ENCODE results near the gene KCNK7. TPM values are rescaled to one million over a fixed set of nuclear protein-coding genes. Genes with fewer than 3 reads are reported as not detected.

Gene KCNK7
- total RNA-seq, 4 donors from 2014 or later, result 0.39 to 18.6 TPM; not detected in 2

DNA sequence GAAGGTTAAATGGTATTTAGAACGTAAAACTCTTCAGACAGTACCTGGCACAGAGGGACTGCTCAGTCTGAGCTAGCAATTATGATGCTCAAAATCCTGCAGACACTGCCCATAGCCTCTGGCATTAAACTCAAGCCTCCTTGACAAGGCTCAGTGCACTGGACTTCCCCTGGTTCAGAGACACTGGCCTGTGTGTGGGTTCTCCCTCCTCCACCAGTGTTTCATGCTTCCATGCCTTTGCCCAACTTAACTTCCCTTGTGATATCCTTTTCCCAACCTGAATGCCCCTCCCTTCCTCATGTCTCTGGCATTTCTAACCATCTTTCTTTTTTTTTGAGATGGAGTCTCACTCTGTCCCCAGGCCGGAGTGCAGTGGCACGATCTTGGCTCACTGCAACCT, 46.5 kb downstream of the KCNK7 start:
- Histone ChIP-seq H3K27me3 (no peaks in the 10 kb centered on the region), H3K9me3 (no peaks in the 10 kb centered on the region), H3K36me3 (peaks cover 0 to 6% of the 10 kb centered on the region in 2 donors), H3K27ac (no peak overlapping the region), H3K4me3 (no peak overlapping the region), H3K4me1 (peaks cover 0 to 3% of the 10 kb centered on the region in 2 donors)
- in situ Hi-C loops (cut with MboI; ENCODE audit: low sequenced_read_pairs in 4 of 4) (no loop called here), intact Hi-C loops (cut with DNase I; ENCODE audit: low total_unique reads) (no loop called here)
- TF ChIP-seq, protein P1, sequence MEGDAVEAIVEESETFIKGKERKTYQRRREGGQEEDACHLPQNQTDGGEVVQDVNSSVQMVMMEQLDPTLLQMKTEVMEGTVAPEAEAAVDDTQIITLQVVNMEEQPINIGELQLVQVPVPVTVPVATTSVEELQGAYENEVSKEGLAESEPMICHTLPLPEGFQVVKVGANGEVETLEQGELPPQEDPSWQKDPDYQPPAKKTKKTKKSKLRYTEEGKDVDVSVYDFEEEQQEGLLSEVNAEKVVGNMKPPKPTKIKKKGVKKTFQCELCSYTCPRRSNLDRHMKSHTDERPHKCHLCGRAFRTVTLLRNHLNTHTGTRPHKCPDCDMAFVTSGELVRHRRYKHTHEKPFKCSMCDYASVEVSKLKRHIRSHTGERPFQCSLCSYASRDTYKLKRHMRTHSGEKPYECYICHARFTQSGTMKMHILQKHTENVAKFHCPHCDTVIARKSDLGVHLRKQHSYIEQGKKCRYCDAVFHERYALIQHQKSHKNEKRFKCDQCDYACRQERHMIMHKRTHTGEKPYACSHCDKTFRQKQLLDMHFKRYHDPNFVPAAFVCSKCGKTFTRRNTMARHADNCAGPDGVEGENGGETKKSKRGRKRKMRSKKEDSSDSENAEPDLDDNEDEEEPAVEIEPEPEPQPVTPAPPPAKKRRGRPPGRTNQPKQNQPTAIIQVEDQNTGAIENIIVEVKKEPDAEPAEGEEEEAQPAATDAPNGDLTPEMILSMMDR (IDR thresholded peaks at IDR 0.05 in 4 of 5, conservative IDR thresholded peaks at IDR 0.05 in 1 of 5), result no peak
- TF ChIP-seq POLR2A (IDR thresholded peaks at IDR 0.05), result no peak
- no peak for ATAC-seq
- no peak for DNase-seq

GRCh38 chr11:65548395-65548794, 47.2 kb downstream of the KCNK7 start:
- ATAC-seq (no peak), DNase-seq (no peak)
- H3K27me3 ChIP-seq, result no peaks in the 10 kb centered on the region
- H3K36me3 ChIP-seq, result peaks cover 0 to 6% of the 10 kb centered on the region in 2 donors
- H3K9me3 ChIP-seq, result no peaks in the 10 kb centered on the region
- no peak overlapping the region for H3K4me3 ChIP-seq
- intact Hi-C loops (cut with DNase I; ENCODE audit: low total_unique reads) (no loop called here), in situ Hi-C loops (cut with MboI; ENCODE audit: low sequenced_read_pairs in 4 of 4) (no loop called here)
- no peak overlapping the region for H3K27ac ChIP-seq
- no peak for TF ChIP-seq POLR2A (IDR thresholded peaks at IDR 0.05)
- TF ChIP-seq, protein P1 (IDR thresholded peaks at IDR 0.05 in 4 of 5, conservative IDR thresholded peaks at IDR 0.05 in 1 of 5), result no peak
- peaks cover 0 to 3% of the 10 kb centered on the region in 2 donors for H3K4me1 ChIP-seq

DNA sequence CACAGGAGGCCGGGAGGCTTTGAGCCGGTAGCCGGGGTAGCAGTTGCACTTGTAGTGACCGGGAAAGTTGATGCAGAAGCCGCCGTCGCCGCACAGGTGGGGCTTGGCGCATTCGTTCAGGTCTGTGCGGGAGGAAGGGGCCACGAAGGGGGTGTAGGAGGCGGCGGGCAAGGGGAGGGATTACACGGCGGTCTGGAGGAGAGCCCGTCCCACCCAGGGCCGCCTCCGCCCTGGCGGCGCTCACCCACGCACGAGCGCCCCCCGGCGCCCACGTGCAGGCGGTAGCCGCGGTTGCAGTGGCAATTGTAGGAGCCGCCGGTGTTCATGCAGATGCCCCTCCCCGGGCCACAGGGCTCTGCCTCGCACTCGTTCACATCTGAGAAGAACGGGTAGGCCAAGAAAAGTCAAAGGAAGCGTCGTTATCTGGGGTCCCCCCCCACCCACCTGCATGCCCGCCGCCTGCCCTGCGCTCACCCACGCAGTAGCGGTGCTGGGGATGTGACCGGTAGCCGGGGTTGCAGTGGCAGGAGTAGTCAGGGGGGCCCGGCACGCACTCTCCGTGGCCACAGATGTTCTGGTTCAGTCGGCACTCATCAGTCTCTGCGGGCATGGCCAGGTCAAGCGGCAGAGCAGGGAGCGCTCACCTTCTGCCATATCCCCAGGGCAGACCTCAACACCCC, 48.0 kb downstream of the KCNK7 start:
- Histone ChIP-seq H3K4me1 (peaks cover 0 to 3% of the 10 kb centered on the region in 2 donors), H3K27ac (no peak overlapping the region), H3K27me3 (no peaks in the 10 kb centered on the region), H3K36me3 (peaks cover 0 to 6% of the 10 kb centered on the region in 2 donors), H3K9me3 (no peaks in the 10 kb centered on the region), H3K4me3 (no peak overlapping the region)
- DNase-seq, result no peak
- intact Hi-C loops (cut with DNase I; ENCODE audit: low total_unique reads), result no loop called here
- TF ChIP-seq, protein P1 (IDR thresholded peaks at IDR 0.05 in 4 of 5, conservative IDR thresholded peaks at IDR 0.05 in 1 of 5), result no peak
- TF ChIP-seq POLR2A (IDR thresholded peaks at IDR 0.05), result no peak
- ATAC-seq, result no peak
- in situ Hi-C loops (cut with MboI; ENCODE audit: low sequenced_read_pairs in 4 of 4), result no loop called here

DNA sequence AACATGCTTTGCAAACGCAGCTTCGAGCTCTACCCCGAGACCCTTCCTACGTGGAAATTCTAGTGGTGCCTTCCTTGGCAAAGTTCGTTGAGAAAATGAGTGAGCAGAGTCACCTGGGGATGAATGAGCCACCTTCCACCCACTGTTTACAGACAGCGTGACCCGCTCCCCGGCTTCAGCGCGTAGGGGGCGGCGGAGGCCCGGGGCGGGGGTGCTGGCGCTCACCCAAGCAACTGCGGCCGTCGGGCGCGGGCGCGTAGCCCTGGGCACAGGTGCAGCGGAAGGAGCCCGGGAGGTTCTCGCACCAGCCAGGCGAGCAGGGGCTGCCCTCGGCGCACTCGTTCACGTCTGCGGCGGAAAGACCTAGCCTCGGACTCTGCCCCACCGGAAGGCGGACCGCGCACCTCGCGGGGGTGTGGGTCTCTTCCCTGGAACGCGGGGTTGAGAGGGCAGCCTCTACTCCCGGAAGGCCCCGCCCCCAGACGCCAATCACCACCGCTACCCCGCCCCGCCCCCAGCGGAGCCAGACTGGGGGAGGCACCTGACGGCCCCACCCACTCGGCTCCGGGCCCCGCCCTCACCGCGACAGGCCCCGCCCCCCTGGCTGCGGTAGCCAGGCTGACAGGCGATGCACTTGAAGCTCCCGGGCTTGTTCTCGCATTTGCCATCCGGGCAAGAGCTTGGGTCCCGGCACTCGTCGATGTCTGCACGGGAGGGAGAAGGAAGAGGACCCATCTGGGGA, 49.2 kb downstream of the KCNK7 start:
- peak in 1 of 2 donors; percentile 61 for DNase-seq
- TF ChIP-seq POLR2A (IDR thresholded peaks at IDR 0.05), result no peak
- TF ChIP-seq, protein P1 (IDR thresholded peaks at IDR 0.05 in 4 of 5, conservative IDR thresholded peaks at IDR 0.05 in 1 of 5), result no peak
- no peak overlapping the region for H3K4me3 ChIP-seq
- intact Hi-C loops (cut with DNase I; ENCODE audit: low total_unique reads), result no loop called here
- H3K27me3 ChIP-seq, result no peaks in the 10 kb centered on the region
- H3K27ac ChIP-seq, result peak overlapping the region in 1 of 4 donors; percentile 29
- ATAC-seq, result peak; percentile 11 to 37
- no peaks in the 10 kb centered on the region for H3K9me3 ChIP-seq
- H3K36me3 ChIP-seq, result peaks cover 0 to 6% of the 10 kb centered on the region in 2 donors
- peaks cover 2 to 4% of the 10 kb centered on the region in 2 donors for H3K4me1 ChIP-seq
- in situ Hi-C loops (cut with MboI; ENCODE audit: low sequenced_read_pairs in 4 of 4), result no loop called here
